ENCODE data around the gene CD9.

Gene CD9

GRCh38 chr12:6216581-6216980 lies 16.4 kb downstream of the CD9 start:
- DNase-seq (ENCODE audit: extremely low read depth in 1 of 2, low read depth in 1 of 2), result no peak

- no peak for DNase-seq (ENCODE audit: extremely low read depth in 1 of 2, low read depth in 1 of 2)
Measured at GRCh38 chr12:6218347-6218925, 18.2 kb downstream of the CD9 start.

- DNase-seq (ENCODE audit: extremely low read depth in 1 of 2, low read depth in 1 of 2), result no peak
Measured at GRCh38 chr12:6219980-6220379, 19.8 kb downstream of the CD9 start.

GRCh38 chr12:6221146-6221545 lies 20.9 kb downstream of the CD9 start:
- no peak for DNase-seq (ENCODE audit: extremely low read depth in 1 of 2, low read depth in 1 of 2)

- no peak for DNase-seq (ENCODE audit: extremely low read depth in 1 of 2, low read depth in 1 of 2)
Measured at GRCh38 chr12:6222078-6222654, 22.0 kb downstream of the CD9 start.

GRCh38 chr12:6223545-6223944 lies 23.3 kb downstream of the CD9 start:
- DNase-seq (ENCODE audit: extremely low read depth in 1 of 2, low read depth in 1 of 2), result no peak

- DNase-seq (ENCODE audit: extremely low read depth in 1 of 2, low read depth in 1 of 2), result no peak
Measured at GRCh38 chr12:6224550-6224949, 24.4 kb downstream of the CD9 start.

GRCh38 chr12:6225630-6226001 lies 25.4 kb downstream of the CD9 start:
- DNase-seq (ENCODE audit: extremely low read depth in 1 of 2, low read depth in 1 of 2), result no peak

- DNase-seq (ENCODE audit: extremely low read depth in 1 of 2, low read depth in 1 of 2), result no peak
Measured at GRCh38 chr12:6226002-6226678, 25.9 kb downstream of the CD9 start.

- no peak for DNase-seq (ENCODE audit: extremely low read depth in 1 of 2, low read depth in 1 of 2)
Measured at GRCh38 chr12:6226679-6227051, 26.5 kb downstream of the CD9 start.

GRCh38 chr12:6228535-6229223 lies 28.5 kb downstream of the CD9 start:
- DNase-seq (ENCODE audit: extremely low read depth in 1 of 2, low read depth in 1 of 2), result no peak

- no peak for DNase-seq (ENCODE audit: extremely low read depth in 1 of 2, low read depth in 1 of 2)
Measured at GRCh38 chr12:6229224-6230218, 29.3 kb downstream of the CD9 start.

GRCh38 chr12:6230321-6231110 lies 30.3 kb downstream of the CD9 start:
- DNase-seq (ENCODE audit: extremely low read depth in 1 of 2, low read depth in 1 of 2), result peak; percentile 4 to 55

GRCh38 chr12:6231359-6232268 lies 31.4 kb downstream of the CD9 start:
- no peak for DNase-seq (ENCODE audit: extremely low read depth in 1 of 2, low read depth in 1 of 2)

- no peak for DNase-seq (ENCODE audit: extremely low read depth in 1 of 2, low read depth in 1 of 2)
Measured at GRCh38 chr12:6233121-6233971, 33.1 kb downstream of the CD9 start.

GRCh38 chr12:6234214-6234613 lies 34.0 kb downstream of the CD9 start:
- DNase-seq (ENCODE audit: extremely low read depth in 1 of 2, low read depth in 1 of 2), result no peak

- no peak for DNase-seq (ENCODE audit: extremely low read depth in 1 of 2, low read depth in 1 of 2)
Measured at GRCh38 chr12:6234906-6235305, 34.7 kb downstream of the CD9 start.

- DNase-seq (ENCODE audit: extremely low read depth in 1 of 2, low read depth in 1 of 2), result no peak
Measured at GRCh38 chr12:6235499-6235898, 35.3 kb downstream of the CD9 start.

Data from activated CD8-positive, alpha-beta memory T cell treated with anti-CD3 and anti-CD28 coated beads for 1 hour (primary cell).